DND-41 (cell line): ENCODE data around the gene FBXW12.

Source experiments
- CTCF ChIP-seq: IDR thresholded peaks from 2 replicates; pipeline ENCODE4 v1.5.1; 2012; ENCODE audit warnings: borderline replicate concordance, low read length, moderate library complexity, mild to moderate bottlenecking; ENCODE audit not compliant: poor library complexity, severe bottlenecking; ENCODE audit errors: extremely low read depth
- EZH2 ChIP-seq: IDR thresholded peaks from 3 replicates; pipeline ENCODE4 v1.6.1; 2012; ENCODE audit warnings: borderline replicate concordance, low read depth, mild to moderate bottlenecking, moderate library complexity, low read length, inconsistent platforms; ENCODE audit not compliant: severe bottlenecking

GRCh38 chr3:48435223-48435595 lies 63.2 kb downstream of the FBXW12 start:
- TF ChIP-seq CTCF, result no peak
- no peak for TF ChIP-seq EZH2
